GM12874 (cell line): ENCODE data around the gene TTC19.

Source experiments
- CTCF ChIP-seq: IDR thresholded peaks from 2 replicates; pipeline ENCODE4 v1.5.1; 2011; ENCODE audit warnings: low read depth, mild to moderate bottlenecking, control low read depth, low read length, moderate library complexity; ENCODE audit not compliant: insufficient read depth

The TTC19 gene

GRCh38 chr17:15999141-15999973 lies at the start of gene TTC19, which contains the start of gene ZSWIM7:
Gene TTC19 (plus strand): TSS chr17:15999824. CDS start chr17:15999849, 25 bp downstream.
Gene ZSWIM7 (minus strand): TSS chr17:15999704. CDS start chr17:15999594, 110 bp downstream.
- no peak for TF ChIP-seq CTCF

GRCh38 chr17:15951368-15952047 lies 48.1 kb upstream of the TTC19 start:
- no peak for TF ChIP-seq CTCF

GRCh38 chr17:15952048-15952532 lies 47.5 kb upstream of the TTC19 start:
- TF ChIP-seq CTCF: no peak

GRCh38 chr17:15952916-15953790 lies 46.5 kb upstream of the TTC19 start:
- TF ChIP-seq CTCF: no peak

- no peak for TF ChIP-seq CTCF
These were observed 45.4 kb upstream of the TTC19 start for GRCh38 chr17:15954222-15954621.

- TF ChIP-seq CTCF: no peak
These were observed 43.7 kb upstream of the TTC19 start for GRCh38 chr17:15955793-15956541.
